RWPE2 (cell line): ENCODE results near the gene PAX7.
"Not testable (repeated sequence)": the region's sequence is repeated elsewhere in the genome, so short reads cannot be mapped to it uniquely, and the experiment has no call there.

Source experiments
- ATAC-seq: fragments of 200-7000 bp; cut with Tn5 transposase; 3 replicates; pipeline ENCODE4 v1.9.1; 2021; ENCODE audit warnings: low read depth
- DNase-seq: peaks from one replicate; pipeline ENCODE4 v3.0.0-alpha.2; 2020; ENCODE audit warnings: low spot score
- H3K27ac ChIP-seq: fragments of 450-650 bp; 2 replicates; pipeline ENCODE4 v1.5.1; 2017; ENCODE audit warnings: mild to moderate bottlenecking; ENCODE audit not compliant: poor library complexity, severe bottlenecking
- H3K27me3 ChIP-seq: fragments of 250-450 bp; sonication (Bioruptor Pico); 2 replicates; pipeline ENCODE4 v1.5.1; 2021; ENCODE audit warnings: mild to moderate bottlenecking, moderate library complexity; ENCODE audit not compliant: insufficient read depth, poor library complexity, severe bottlenecking
- H3K36me3 ChIP-seq: fragments of 250-450 bp; sonication (Bioruptor Pico); 2 replicates; pipeline ENCODE4 v1.5.1; 2020; ENCODE audit warnings: low read depth, mild to moderate bottlenecking, moderate library complexity
- H3K4me1 ChIP-seq: fragments of 250-450 bp; sonication (Bioruptor Pico); 2 replicates; pipeline ENCODE4 v1.5.1; 2021; ENCODE audit warnings: mild to moderate bottlenecking, moderate library complexity; ENCODE audit not compliant: insufficient read depth, poor library complexity, severe bottlenecking
- H3K4me3 ChIP-seq: fragments of 250-450 bp; sonication (Bioruptor Pico); 2 replicates; pipeline ENCODE4 v1.5.1; 2021; ENCODE audit warnings: mild to moderate bottlenecking, moderate library complexity; ENCODE audit not compliant: severe bottlenecking
- H3K9me3 ChIP-seq: fragments of 250-450 bp; sonication (Bioruptor Pico); 2 replicates; pipeline ENCODE4 v1.5.1; 2021; ENCODE audit warnings: mild to moderate bottlenecking, moderate library complexity; ENCODE audit not compliant: severe bottlenecking
- CTCF ChIP-seq: fragments of 450-650 bp; IDR thresholded peaks from one replicate; pipeline ENCODE4 v1.5.1; 2017; ENCODE audit warnings: mild to moderate bottlenecking, moderate library complexity; ENCODE audit not compliant: poor library complexity, severe bottlenecking

Gene PAX7

GRCh38 chr1:18766328-18766727 is 135.7 kb downstream of the PAX7 start:
- Histone ChIP-seq H3K27ac (no peak overlapping the region), H3K36me3 (no peaks in the 10 kb centered on the region), H3K4me3 (no peak overlapping the region), H3K27me3 (peaks cover 30% of the 10 kb centered on the region), H3K4me1 (no peaks in the 10 kb centered on the region), H3K9me3 (no peaks in the 10 kb centered on the region)
- ATAC-seq = no peak
- no peak for TF ChIP-seq CTCF
- no peak for DNase-seq

GRCh38 chr1:18767576-18767975 is 136.9 kb downstream of the PAX7 start:
- H3K4me1 ChIP-seq, H3K27ac ChIP-seq, DNase-seq, H3K9me3 ChIP-seq, ATAC-seq, H3K36me3 ChIP-seq, H3K4me3 ChIP-seq: not testable (repeated sequence)
- H3K27me3 ChIP-seq = peaks cover 30% of the 10 kb centered on the region

GRCh38 chr1:18768086-18768485 is 137.4 kb downstream of the PAX7 start:
- Histone ChIP-seq H3K4me1 (no peaks in the 10 kb centered on the region), H3K36me3 (no peaks in the 10 kb centered on the region), H3K27ac (no peak overlapping the region), H3K9me3 (no peaks in the 10 kb centered on the region), H3K27me3 (peaks cover 30% of the 10 kb centered on the region), H3K4me3 (no peak overlapping the region)
- no peak for ATAC-seq
- TF ChIP-seq CTCF = no peak
- no peak for DNase-seq

- Histone ChIP-seq H3K36me3 (no peaks in the 10 kb centered on the region), H3K4me1 (no peaks in the 10 kb centered on the region), H3K27ac (no peak overlapping the region), H3K4me3 (no peak overlapping the region), H3K9me3 (no peaks in the 10 kb centered on the region), H3K27me3 (peaks cover 30% of the 10 kb centered on the region)
- TF ChIP-seq CTCF = no peak
- no peak for DNase-seq
- no peak for ATAC-seq
These were observed 138.5 kb downstream of the PAX7 start for GRCh38 chr1:18769140-18769539.

- no peak for ATAC-seq
- Histone ChIP-seq H3K27ac (no peak overlapping the region), H3K4me1 (no peaks in the 10 kb centered on the region), H3K4me3 (no peak overlapping the region), H3K27me3 (peaks cover 30% of the 10 kb centered on the region), H3K36me3 (no peaks in the 10 kb centered on the region), H3K9me3 (no peaks in the 10 kb centered on the region)
- DNase-seq = no peak
- no peak for TF ChIP-seq CTCF
These were observed 140.2 kb downstream of the PAX7 start for GRCh38 chr1:18770799-18771198.
